Subcutaneous abdominal adipose tissue (tissue), 5 donors: ENCODE data around the gene TRIM71.
A peak's percentile ranks its signal among the peaks of the same experiment; 100 is the strongest.
"Not testable (repeated sequence)": the region's sequence is repeated elsewhere in the genome, so short reads cannot be mapped to it uniquely, and the experiment has no call there.

ENCODE experiments used
- H3K27ac ChIP-seq: one replicate; pipeline ENCODE4 v1.7.0; 2013; ENCODE audit warnings: low read depth, mild to moderate bottlenecking, inconsistent platforms, low read length, moderate library complexity
- H3K27me3 ChIP-seq, 5 donors: one replicate each; pipeline ENCODE4 v1.7.0; 2013; ENCODE audit warnings: low read length in 5 of 5, inconsistent platforms in 1 of 5; ENCODE audit not compliant: control insufficient read depth in 5 of 5, insufficient read depth in 4 of 5
- H3K36me3 ChIP-seq, 5 donors: one replicate each; pipeline ENCODE4 v1.7.0; 2013; ENCODE audit warnings: low read length in 5 of 5; ENCODE audit not compliant: control insufficient read depth in 5 of 5, insufficient read depth in 5 of 5
- H3K4me1 ChIP-seq, 5 donors: one replicate each; pipeline ENCODE4 v1.7.0; 2013; ENCODE audit warnings: low read length in 5 of 5, mild to moderate bottlenecking in 3 of 5, moderate library complexity in 1 of 5; ENCODE audit not compliant: control insufficient read depth in 5 of 5, insufficient read depth in 5 of 5
- H3K4me3 ChIP-seq, 5 donors: one replicate each; pipeline ENCODE4 v1.7.0; 2013; ENCODE audit warnings: low read length in 5 of 5, low read depth in 1 of 5
- H3K9ac ChIP-seq, 5 donors: one replicate each; pipeline ENCODE4 v1.7.0; 2013; ENCODE audit warnings: low read length in 5 of 5, mild to moderate bottlenecking in 4 of 5, moderate library complexity in 3 of 5
- H3K9me3 ChIP-seq, 5 donors: one replicate each; pipeline ENCODE4 v1.7.0; 2013; ENCODE audit warnings: low read length in 5 of 5; ENCODE audit not compliant: control insufficient read depth in 5 of 5
- donor health status: healthy.
- donor health status: healthy.
- donor health status: healthy.
- donor health status: healthy.
- donor health status: healthy.

The TRIM71 gene

DNA sequence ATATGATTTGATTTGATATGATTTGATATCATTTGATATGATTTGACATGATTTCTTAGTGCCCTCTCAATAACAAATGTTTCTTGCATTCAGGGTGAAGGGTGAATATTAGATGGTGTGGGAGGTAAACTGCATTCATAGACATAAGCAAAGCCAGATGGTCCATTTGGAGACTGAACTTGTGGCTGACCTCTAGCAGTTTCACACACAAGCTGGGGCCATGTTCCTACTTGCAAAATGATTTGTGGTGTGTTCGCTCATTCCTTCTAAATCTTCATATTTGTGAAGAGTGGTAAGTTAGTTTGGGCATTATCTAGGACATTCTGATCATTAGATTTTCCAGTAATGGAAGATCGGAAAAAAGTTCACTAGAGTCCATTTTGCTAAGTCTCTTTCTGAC lies 93.2 kb downstream of the TRIM71 start:
- Histone ChIP-seq H3K27me3 (no peaks in the 10 kb centered on the region), H3K36me3 (no peaks in the 10 kb centered on the region), H3K27ac (no peak overlapping the region), H3K9me3 (no peaks in the 10 kb centered on the region), H3K4me3 (no peak overlapping the region), H3K9ac (no peak overlapping the region), H3K4me1 (peaks cover 0 to 9% (median 7%) of the 10 kb centered on the region in 5 donors)

DNA sequence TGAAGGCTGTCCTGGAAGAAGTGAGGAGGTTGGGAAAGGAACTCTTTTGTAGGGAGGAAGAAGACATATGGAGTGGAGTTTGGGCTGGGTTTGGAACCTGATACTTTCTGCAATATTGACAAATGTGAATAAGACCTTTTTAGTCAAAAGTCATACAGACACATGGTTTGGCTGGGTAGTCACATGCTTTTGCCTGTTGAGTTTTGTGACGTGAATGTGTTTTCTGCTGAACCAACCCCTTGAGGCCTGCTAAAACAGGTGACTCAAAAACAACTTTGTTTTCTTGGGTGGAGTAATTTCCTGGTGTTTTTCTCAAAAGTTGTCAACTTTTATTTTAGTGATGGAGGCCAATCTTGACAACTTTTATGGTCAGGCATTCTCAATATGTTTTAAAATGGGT lies 94.2 kb downstream of the TRIM71 start:
- Histone ChIP-seq H3K27ac (no peak overlapping the region), H3K9ac (no peak overlapping the region), H3K4me1 (peaks cover 0 to 9% (median 7%) of the 10 kb centered on the region in 5 donors), H3K9me3 (peaks cover under 1 to 5% (median 4%) of the 10 kb centered on the region in 5 donors), H3K27me3 (no peaks in the 10 kb centered on the region), H3K4me3 (no peak overlapping the region), H3K36me3 (no peaks in the 10 kb centered on the region)

DNA sequence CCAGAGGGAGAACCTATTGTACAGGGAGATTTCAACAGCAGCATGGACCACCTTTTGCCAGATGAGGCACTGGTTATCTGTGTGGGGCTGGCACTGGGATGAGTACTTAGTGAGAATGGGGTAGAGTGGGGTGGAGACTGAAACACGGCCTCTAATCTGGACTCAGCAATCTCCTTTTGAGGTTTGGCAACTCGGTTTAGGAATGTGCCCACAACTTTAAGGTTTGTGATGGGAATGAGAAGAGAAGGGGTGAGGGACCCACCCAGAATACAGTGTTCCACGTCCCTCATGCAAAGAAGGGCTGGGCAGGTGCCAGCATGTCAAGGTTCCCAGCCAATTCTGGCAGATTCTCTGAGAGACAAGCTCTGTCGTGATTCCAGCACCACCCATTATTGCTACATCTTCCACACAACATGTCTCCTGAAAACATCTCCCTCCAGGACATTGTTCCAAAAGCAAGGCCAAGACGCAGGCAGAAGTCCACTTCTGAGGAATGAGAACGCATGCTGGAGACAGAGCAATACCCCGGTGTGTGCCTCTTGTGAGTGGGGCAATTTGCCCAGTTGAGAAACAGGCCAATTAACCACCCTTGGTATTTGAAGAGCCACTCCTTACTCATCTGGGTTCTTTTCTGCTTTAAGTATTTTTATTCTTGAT lies 96.1 kb downstream of the TRIM71 start:
- Histone ChIP-seq H3K9ac (no peak overlapping the region), H3K27me3 (no peaks in the 10 kb centered on the region), H3K4me1 (peaks cover 0 to 9% (median 7%) of the 10 kb centered on the region in 5 donors), H3K36me3 (no peaks in the 10 kb centered on the region), H3K4me3 (peak overlapping the region in 1 of 5 donors; percentile 17), H3K27ac (no peak overlapping the region), H3K9me3 (peaks cover 3 to 10% (median 8%) of the 10 kb centered on the region in 5 donors)

DNA sequence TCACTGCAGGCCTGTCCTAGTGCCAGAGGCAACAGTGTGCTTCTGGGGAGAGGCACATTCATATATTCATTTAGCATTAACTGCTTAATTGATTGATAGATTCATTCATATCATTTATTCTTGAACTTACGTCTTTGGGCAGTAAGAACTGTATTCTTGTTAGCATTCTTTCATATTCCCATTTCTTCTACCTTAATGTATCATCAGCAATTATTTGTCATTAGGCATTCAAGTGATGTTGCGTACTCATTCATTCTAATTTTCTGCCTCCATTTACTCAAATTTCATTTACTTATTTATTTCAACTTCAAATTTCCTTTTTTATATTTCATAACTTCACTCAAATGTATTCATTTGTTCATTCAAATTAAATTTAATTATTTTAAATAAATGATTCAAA lies 102.1 kb downstream of the TRIM71 start:
- Histone ChIP-seq H3K27me3 (no peaks in the 10 kb centered on the region), H3K9me3 (peaks cover 3 to 10% (median 8%) of the 10 kb centered on the region in 5 donors), H3K9ac (no peak overlapping the region), H3K36me3 (no peaks in the 10 kb centered on the region), H3K4me3 (no peak overlapping the region), H3K4me1 (peaks cover 0 to 5% (median 0%) of the 10 kb centered on the region in 5 donors), H3K27ac (no peak overlapping the region)

DNA sequence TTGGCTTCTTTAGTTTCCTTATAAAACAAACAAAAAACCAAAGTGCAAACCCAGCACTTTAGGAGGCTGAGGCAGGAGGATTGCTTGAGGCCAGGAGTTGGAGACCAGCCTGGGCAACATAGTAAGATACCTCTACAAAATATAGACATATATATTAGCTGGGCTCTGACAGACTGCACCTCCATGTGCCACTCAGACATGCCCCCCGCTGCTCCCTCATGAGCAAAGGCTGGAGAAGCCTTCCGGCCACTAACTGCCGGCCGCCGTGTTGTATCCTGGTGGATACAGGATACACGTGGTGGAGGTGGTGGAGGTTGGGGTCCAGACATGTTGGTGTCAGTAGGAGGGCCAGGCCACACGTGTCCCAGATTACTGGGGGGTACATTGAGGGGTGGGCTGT lies 104.3 kb downstream of the TRIM71 start:
- no peaks in the 10 kb centered on the region for H3K27me3 ChIP-seq
- peaks cover 0 to 5% (median 0%) of the 10 kb centered on the region in 5 donors for H3K4me1 ChIP-seq

DNA sequence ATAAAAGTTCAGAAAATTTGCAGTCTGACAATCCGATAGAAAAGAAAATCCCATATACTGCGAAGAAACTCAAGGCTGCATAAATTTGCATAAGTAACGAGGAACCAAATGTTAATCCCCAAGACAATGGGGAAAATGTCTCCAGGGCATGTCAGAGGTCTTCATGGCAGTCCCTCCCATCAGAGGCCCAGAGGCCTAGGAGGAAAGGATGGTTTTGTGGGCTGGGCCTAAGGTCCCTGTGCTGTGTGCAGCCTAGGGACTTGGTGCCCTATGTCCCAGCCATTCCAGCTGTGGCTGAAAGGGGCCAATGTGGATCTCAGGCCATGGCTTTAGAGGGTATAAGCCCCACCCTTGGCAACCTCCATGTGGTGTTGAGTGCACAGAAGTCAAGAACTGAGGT lies 112.4 kb downstream of the TRIM71 start:
- H3K9me3 ChIP-seq = no peaks in the 10 kb centered on the region
- H3K27ac ChIP-seq = no peak overlapping the region

More for the DNA sequence above, 104.3 kb downstream of the TRIM71 start:
- Histone ChIP-seq H3K4me3 (no peak overlapping the region), H3K27ac (no peak overlapping the region), H3K9ac (no peak overlapping the region), H3K36me3 (no peaks in the 10 kb centered on the region), H3K9me3 (peaks cover 2 to 4% (median 3%) of the 10 kb centered on the region in 5 donors)

DNA sequence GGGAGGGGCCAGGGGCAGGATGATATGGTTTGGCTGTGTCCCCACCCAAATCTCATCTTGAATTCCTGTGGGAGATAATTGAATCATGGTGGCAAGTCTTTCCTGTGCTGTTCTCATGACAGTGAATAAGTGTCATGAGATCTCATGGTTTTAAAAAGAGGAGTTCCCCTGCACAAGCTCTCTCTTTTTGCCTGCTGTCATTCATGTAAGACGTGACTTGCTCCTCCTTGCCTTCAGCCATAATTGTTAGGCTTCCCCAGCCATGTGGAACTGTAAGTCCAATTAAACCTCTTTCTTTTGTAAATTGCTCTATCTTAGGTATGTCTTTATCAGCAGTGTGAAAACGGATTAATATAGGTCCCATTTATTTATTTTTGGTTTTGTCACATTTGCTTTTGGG lies 113.5 kb downstream of the TRIM71 start:
- H3K27ac ChIP-seq, H3K9me3 ChIP-seq, H3K36me3 ChIP-seq, H3K9ac ChIP-seq, H3K4me1 ChIP-seq, H3K27me3 ChIP-seq, H3K4me3 ChIP-seq: not testable (repeated sequence)

More for the DNA sequence above, 112.4 kb downstream of the TRIM71 start:
- H3K27me3 ChIP-seq = no peaks in the 10 kb centered on the region
- no peaks in the 10 kb centered on the region for H3K36me3 ChIP-seq
- H3K4me1 ChIP-seq = no peaks in the 10 kb centered on the region
- H3K4me3 ChIP-seq = no peak overlapping the region
- no peak overlapping the region for H3K9ac ChIP-seq

DNA sequence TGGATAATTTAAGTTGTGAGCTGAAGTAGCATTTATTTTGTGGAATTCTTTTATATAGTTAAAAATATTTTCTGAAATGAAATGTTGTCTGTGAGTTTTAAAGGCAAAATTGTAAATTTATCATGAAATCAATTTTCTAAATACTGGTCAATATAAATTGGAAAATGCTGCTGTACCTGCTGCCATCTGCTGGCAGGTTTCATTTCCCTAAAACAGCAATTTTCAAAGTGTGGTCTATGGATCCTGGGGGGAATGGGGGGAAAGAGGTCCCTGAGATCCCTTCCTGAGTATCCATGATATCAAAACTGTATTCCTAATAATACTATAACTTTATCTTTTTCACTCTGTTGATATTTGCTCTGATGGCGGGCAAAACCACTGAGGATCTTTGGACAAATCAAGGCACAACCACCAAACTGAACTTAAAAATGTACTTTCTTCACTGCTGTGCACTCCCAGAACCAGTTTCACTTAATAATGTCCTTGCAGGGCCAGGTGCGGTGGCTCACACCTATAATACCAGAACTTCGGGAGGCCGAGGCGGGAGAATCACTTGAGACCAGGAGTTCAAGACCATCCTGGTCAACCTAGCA lies 116.4 kb downstream of the TRIM71 start:
- no peaks in the 10 kb centered on the region for H3K9me3 ChIP-seq
- no peaks in the 10 kb centered on the region for H3K27me3 ChIP-seq
- H3K27ac ChIP-seq = no peak overlapping the region
- H3K9ac ChIP-seq = no peak overlapping the region
- no peaks in the 10 kb centered on the region for H3K4me1 ChIP-seq
- H3K36me3 ChIP-seq = no peaks in the 10 kb centered on the region
- H3K4me3 ChIP-seq = no peak overlapping the region

DNA sequence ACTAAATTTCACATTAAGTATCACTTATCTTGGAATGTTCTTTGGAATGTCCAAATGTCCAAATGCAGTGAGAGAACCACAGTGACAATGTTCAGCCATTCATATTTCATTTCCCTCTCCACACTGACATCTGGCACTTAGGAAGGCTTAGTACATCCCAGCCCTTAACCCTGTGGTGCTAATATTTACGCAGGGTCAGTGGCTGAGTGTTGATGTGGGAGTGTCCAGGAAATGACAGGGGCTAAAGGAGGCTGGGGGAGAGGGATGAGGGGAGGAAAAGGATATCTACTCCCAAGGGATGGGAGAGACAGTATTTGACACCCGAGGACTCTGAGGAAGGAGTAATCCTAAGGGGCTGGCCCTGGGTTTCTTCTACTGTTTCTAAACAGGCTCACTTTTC lies 119.5 kb downstream of the TRIM71 start:
- Histone ChIP-seq H3K9ac (no peak overlapping the region), H3K27ac (no peak overlapping the region), H3K4me1 (no peaks in the 10 kb centered on the region), H3K36me3 (no peaks in the 10 kb centered on the region), H3K27me3 (no peaks in the 10 kb centered on the region), H3K4me3 (no peak overlapping the region), H3K9me3 (no peaks in the 10 kb centered on the region)

DNA sequence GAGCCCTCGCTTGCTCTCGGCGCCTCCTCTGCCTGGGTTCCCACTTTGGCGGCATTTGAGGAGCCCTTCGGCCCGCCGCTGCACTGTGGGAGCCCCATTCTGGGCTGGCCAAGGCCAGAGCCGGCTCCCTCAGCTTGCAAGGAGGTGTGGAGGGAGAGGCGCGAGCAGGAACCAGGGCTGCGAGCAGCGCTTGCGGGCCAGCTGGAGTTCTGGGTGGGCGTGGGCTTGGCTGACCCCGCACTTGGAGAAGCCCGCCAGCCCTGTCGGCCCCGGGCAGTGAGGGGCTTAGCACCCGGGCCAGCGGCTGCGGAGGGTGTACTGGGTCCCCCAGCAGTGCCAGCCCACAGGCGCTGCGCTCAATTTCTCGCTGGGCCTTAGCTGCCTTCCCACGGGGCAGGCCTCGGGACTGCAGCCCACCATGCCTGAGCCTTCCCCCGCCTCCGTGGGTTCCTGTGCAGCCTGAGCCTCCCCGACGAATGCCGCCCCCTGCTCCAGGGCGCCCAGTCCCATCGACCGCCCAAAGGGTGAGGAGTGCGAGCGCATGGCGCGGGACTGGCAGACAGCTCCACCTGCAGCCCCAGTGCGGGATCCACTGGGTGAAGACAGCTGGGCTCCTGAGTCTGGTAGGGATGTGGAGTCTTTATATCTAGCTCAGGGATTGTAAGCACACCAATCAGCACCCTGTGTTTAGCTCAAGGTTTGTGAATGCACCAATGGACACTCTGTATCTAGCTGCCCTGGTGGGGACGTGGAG lies 121.9 kb downstream of the TRIM71 start:
- not testable (repeated sequence) for H3K27ac ChIP-seq, H3K9ac ChIP-seq, H3K36me3 ChIP-seq, H3K27me3 ChIP-seq, H3K9me3 ChIP-seq, H3K4me3 ChIP-seq, H3K4me1 ChIP-seq
